HepG2 (cell line): ENCODE results near the gene USP38.

Experiments
- CREB1 ChIP-seq, 2 experiments: fragments of 450-650 bp in 1 of 2; IDR thresholded peaks; 2 replicates each; pipeline ENCODE4 v1.6.1; 2016 to 2017; ENCODE audit warnings: control low read depth in 1 of 2, mild to moderate bottlenecking in 1 of 2, missing compliant biosample characterization in 1 of 2, missing genetic modification characterization in 1 of 2
- HCFC1 ChIP-seq: fragments of 150-350 bp; IDR thresholded peaks from 2 replicates; pipeline ENCODE4 v1.6.1; 2014; ENCODE audit warnings: low read depth, low read length
- REXO4 ChIP-seq: sonication (generic); formaldehyde crosslinking; IDR thresholded peaks from 2 replicates; pipeline ENCODE4 v1.8.0; 2022; ENCODE audit warnings: missing genetic modification reagents, mild to moderate bottlenecking, borderline replicate concordance
- ZNF382 ChIP-seq: sonication (generic); formaldehyde crosslinking; IDR thresholded peaks from 2 replicates; pipeline ENCODE4 v1.5.0; 2020; ENCODE audit warnings: missing genetic modification reagents, mild to moderate bottlenecking, borderline replicate concordance
- ZNF878 ChIP-seq: sonication (generic); formaldehyde crosslinking; IDR thresholded peaks from 2 replicates; pipeline ENCODE4 v1.8.1; 2023; ENCODE audit warnings: mild to moderate bottlenecking, missing genetic modification reagents, moderate library complexity
- TF ChIP-seq, protein P1 (sequence below): sonication (generic); formaldehyde crosslinking; IDR thresholded peaks from 2 replicates; pipeline ENCODE4 v1.4.0; 2020; ENCODE audit warnings: missing genetic modification reagents
- TF ChIP-seq, protein P2 (sequence below): sonication (generic); formaldehyde crosslinking; IDR thresholded peaks from 2 replicates; pipeline ENCODE4 v1.8.1; 2022; ENCODE audit warnings: mild to moderate bottlenecking, missing genetic modification reagents
- TF ChIP-seq, protein P3 (sequence below): sonication (generic); formaldehyde crosslinking; IDR thresholded peaks from 2 replicates; pipeline ENCODE4 v1.5.0; 2020; ENCODE audit warnings: mild to moderate bottlenecking, missing genetic modification reagents, moderate library complexity

DNA sequence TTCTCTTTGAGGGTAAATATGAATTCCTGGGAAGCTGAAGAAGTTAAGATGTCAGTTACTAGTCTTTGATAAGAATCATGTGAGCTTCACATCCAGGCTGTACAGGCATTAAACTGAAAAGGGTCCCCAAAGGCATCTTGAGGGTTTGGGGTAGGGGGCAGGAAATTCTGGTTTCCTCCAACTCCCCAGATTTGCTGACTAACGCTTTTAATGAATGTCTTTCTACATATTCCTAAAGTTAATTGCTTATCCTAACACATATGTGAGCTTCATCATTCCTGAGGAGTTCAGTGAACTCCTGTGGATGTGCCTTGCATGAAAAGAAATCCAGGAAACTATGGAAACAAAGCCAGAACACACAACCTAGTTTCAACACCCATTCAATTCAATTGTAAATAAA lies 78.1 kb downstream of the USP38 start:
- TF ChIP-seq CREB1 (IDR thresholded peaks at IDR 0.05), result no peak
- no peak for TF ChIP-seq CREB1 (CRISPR knock-in tag; IDR thresholded peaks at IDR 0.05)
- TF ChIP-seq, protein P1, sequence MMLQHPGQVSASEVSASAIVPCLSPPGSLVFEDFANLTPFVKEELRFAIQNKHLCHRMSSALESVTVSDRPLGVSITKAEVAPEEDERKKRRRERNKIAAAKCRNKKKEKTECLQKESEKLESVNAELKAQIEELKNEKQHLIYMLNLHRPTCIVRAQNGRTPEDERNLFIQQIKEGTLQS, result no peak
- no peak for TF ChIP-seq REXO4 (CRISPR knock-in tag)
- TF ChIP-seq, protein P2, sequence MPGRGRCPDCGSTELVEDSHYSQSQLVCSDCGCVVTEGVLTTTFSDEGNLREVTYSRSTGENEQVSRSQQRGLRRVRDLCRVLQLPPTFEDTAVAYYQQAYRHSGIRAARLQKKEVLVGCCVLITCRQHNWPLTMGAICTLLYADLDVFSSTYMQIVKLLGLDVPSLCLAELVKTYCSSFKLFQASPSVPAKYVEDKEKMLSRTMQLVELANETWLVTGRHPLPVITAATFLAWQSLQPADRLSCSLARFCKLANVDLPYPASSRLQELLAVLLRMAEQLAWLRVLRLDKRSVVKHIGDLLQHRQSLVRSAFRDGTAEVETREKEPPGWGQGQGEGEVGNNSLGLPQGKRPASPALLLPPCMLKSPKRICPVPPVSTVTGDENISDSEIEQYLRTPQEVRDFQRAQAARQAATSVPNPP (CRISPR knock-in tag), result no peak
- TF ChIP-seq, protein P3, sequence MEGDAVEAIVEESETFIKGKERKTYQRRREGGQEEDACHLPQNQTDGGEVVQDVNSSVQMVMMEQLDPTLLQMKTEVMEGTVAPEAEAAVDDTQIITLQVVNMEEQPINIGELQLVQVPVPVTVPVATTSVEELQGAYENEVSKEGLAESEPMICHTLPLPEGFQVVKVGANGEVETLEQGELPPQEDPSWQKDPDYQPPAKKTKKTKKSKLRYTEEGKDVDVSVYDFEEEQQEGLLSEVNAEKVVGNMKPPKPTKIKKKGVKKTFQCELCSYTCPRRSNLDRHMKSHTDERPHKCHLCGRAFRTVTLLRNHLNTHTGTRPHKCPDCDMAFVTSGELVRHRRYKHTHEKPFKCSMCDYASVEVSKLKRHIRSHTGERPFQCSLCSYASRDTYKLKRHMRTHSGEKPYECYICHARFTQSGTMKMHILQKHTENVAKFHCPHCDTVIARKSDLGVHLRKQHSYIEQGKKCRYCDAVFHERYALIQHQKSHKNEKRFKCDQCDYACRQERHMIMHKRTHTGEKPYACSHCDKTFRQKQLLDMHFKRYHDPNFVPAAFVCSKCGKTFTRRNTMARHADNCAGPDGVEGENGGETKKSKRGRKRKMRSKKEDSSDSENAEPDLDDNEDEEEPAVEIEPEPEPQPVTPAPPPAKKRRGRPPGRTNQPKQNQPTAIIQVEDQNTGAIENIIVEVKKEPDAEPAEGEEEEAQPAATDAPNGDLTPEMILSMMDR (CRISPR knock-in tag), result no peak
- no peak for TF ChIP-seq ZNF382 (CRISPR knock-in tag)
- TF ChIP-seq HCFC1, result no peak
- no peak for TF ChIP-seq ZNF878 (CRISPR knock-in tag)
